ENCODE measurements around the gene APLP2.

APLP2 gene

DNA sequence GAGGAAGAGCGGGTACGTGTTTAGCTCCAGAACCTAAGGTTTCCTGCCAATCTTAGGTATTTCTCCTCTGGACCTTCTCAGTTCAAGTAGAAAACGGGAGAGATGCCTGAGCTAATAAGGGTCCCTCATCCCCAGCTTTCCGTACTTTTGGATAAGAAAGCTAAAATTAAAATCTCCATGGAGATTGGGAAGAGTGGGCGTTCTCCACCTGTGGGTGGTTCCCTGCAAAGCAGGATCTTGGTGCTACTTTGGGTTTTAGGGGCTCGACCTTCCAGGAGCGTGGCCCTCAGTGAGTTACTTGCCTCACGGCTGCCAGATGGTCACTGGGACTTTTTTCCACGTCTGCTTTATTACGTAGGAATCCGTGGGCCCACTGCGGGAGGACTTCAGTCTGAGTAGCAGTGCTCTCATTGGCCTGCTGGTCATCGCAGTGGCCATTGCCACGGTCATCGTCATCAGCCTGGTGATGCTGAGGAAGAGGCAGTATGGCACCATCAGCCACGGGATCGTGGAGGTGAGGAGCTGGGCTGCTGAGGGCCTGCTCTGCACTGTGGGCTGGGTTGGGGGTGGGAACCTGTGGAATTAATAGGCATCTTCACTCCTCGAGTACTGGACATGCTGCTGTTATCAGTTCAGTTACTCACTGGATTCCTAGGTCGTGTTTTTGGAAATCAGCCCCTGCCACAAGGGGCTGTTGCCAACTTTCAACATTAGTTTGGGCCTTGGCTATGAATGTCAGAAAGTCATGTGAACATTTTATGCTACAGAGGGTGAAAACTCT lies 72.1 kb downstream of the APLP2 start:
- no peaks in the 10 kb centered on the region for H3K4me1 ChIP-seq
- in situ Hi-C loops (cut with MboI; ENCODE audit: low sequenced_read_pairs), result no loop called here
- no peak for DNase-seq (ENCODE audit: low spot score in 2 of 2)
- no peaks in the 10 kb centered on the region for H3K27me3 ChIP-seq (ENCODE audit: low read depth)
- no peaks in the 10 kb centered on the region for H3K9me3 ChIP-seq
- H3K36me3 ChIP-seq (replicated peaks), result peaks cover 55% of the 10 kb centered on the region
- no peak overlapping the region for H3K4me3 ChIP-seq

DNA sequence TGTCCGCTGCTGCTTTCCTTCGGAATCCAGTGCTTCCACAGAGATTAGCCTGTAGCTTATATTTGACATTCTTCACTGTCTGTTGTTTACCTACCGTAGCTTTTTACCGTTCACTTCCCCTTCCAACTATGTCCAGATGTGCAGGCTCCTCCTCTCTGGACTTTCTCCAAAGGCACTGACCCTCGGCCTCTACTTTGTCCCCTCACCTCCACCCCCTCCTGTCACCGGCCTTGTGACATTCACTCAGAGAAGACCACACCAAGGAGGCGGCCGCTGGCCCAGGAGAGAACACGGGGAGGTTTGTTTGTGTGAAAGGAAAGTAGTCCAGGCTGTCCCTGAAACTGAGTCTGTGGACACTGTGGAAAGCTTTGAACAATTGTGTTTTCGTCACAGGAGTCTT lies 74.4 kb downstream of the APLP2 start:
- no peak overlapping the region for H3K4me3 ChIP-seq
- no peaks in the 10 kb centered on the region for H3K9me3 ChIP-seq
- H3K36me3 ChIP-seq (replicated peaks), result peaks cover 39% of the 10 kb centered on the region
- H3K4me1 ChIP-seq, result no peaks in the 10 kb centered on the region
- no peak for DNase-seq (ENCODE audit: low spot score in 2 of 2)
- in situ Hi-C loops (cut with MboI; ENCODE audit: low sequenced_read_pairs), result no loop called here
- no peaks in the 10 kb centered on the region for H3K27me3 ChIP-seq (ENCODE audit: low read depth)

DNA sequence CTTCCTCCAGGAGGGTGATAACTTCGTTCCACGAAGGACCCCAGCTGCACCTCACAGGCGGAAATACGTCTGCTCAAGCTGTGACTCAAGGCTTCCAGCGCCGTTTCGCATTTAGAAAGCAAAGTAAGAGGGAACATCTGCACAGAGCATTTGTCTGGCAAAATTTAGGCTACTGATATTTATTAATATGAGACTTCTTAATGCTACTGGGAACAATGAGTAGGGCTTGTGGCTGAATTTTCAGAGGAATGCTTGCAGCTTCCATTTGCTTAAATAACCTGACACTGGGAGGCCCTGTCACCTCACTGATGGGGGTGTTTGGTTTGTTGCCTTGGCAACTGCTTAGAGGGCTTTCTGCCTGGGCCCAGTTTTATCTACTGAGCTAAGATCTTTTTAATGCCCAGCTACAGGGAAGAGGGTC lies 75.2 kb downstream of the APLP2 start:
- H3K36me3 ChIP-seq (replicated peaks), result peaks cover 35% of the 10 kb centered on the region
- in situ Hi-C loops (cut with MboI; ENCODE audit: low sequenced_read_pairs), result no loop called here

DNA sequence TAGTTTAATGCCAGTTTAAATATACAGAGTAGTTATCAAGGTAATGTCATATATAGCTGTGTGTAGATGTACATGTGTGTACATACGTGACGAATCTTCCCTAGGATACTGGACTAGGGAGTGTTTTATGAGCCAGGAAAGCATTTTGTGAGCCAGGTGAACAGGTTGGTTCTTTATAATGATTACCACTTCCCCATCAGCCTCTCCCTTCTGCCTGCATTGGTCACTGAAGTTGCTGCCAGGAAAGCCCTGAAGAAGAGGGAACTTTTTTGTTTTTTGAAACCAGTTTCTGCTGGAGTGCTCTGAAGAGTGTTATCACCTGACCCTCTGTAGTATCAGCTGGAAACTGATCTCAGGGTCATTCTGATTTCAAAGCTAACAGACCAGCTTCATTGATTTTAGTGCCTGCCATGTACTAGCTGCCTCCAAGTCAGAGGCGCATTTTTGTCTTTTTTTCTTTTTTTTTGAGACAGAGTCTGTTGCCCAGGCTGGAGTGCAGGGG lies 75.7 kb downstream of the APLP2 start:
- in situ Hi-C loops (cut with MboI; ENCODE audit: low sequenced_read_pairs), result no loop called here
- no peak for DNase-seq (ENCODE audit: low spot score in 2 of 2)
- no peaks in the 10 kb centered on the region for H3K27me3 ChIP-seq (ENCODE audit: low read depth)
- peaks cover 35% of the 10 kb centered on the region for H3K36me3 ChIP-seq (replicated peaks)
- no peaks in the 10 kb centered on the region for H3K4me1 ChIP-seq
- H3K9me3 ChIP-seq, result no peaks in the 10 kb centered on the region
- no peak overlapping the region for H3K4me3 ChIP-seq

More for the DNA sequence above, 75.2 kb downstream of the APLP2 start:
- H3K4me1 ChIP-seq, result no peaks in the 10 kb centered on the region
- no peaks in the 10 kb centered on the region for H3K9me3 ChIP-seq
- H3K4me3 ChIP-seq, result no peak overlapping the region
- DNase-seq (ENCODE audit: low spot score in 2 of 2), result no peak
- no peaks in the 10 kb centered on the region for H3K27me3 ChIP-seq (ENCODE audit: low read depth)

DNA sequence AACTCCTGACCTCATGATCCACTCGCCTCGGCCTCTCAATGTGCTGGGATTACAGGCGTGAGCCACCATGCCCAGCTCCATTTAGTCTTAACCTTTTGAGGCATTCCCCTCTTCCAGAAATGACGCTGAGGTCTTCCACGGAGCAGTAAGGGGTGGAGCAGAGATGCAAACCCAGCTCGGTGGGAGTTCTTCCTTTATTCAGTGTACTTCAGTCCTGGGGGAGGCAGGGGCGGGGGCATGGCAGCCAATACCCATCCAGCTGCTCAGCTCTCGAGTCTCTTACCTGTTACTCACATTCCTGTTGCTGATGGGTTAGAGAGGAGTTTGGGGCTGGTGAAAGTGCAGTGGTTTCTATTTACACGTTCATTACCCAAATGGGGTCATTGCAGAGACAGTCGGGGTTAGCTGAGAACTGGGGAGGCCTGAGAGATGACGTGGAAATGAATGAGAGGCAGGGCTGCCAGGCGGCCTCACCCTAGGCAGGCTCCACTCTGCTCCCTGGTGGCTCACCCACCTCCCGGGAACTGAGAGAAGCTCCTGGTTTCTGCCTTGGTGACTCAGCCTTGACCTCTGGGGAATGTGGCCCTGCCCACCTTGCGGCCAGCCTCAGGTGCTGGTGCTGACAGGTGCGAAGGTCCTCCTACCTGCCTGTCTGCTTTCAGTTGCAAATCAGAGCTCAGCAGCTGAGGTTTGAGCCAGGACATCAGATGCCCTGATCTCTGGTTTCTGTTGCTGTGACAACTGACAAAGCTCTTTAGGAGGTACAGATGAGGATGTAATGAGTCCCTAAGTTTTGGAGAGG lies 76.5 kb downstream of the APLP2 start:
- in situ Hi-C loops (cut with MboI; ENCODE audit: low sequenced_read_pairs), result no loop called here
- H3K27me3 ChIP-seq (ENCODE audit: low read depth), result no peaks in the 10 kb centered on the region
- no peak overlapping the region for H3K4me3 ChIP-seq
- no peak for DNase-seq (ENCODE audit: low spot score in 2 of 2)
- peaks cover 35% of the 10 kb centered on the region for H3K36me3 ChIP-seq (replicated peaks)
- H3K4me1 ChIP-seq, result no peaks in the 10 kb centered on the region
- no peaks in the 10 kb centered on the region for H3K9me3 ChIP-seq

DNA sequence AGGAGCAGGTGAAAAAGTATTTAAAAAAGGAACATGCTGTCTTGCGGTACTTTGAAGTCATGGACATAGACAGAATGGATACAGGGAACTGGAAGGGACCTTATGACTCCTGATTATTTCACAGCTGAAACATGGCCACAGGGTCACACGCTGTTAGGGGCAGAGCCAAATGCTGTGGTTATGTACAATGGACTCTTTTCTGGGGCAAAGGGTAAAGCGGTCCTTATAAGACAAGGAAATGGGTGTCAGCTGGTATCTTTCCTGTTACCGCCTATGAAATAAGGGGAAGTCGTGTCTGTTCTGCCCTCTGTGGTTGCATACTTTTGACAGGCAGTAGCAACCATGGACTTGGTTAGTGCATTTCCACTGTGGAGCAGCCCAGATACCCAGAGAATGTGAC lies 77.1 kb downstream of the APLP2 start:
- H3K4me1 ChIP-seq, result no peaks in the 10 kb centered on the region
- H3K27me3 ChIP-seq (ENCODE audit: low read depth), result no peaks in the 10 kb centered on the region
- no peak overlapping the region for H3K4me3 ChIP-seq
- DNase-seq (ENCODE audit: low spot score in 2 of 2), result no peak
- H3K9me3 ChIP-seq, result no peaks in the 10 kb centered on the region
- peaks cover 31% of the 10 kb centered on the region for H3K36me3 ChIP-seq (replicated peaks)
- in situ Hi-C loops (cut with MboI; ENCODE audit: low sequenced_read_pairs), result no loop called here

DNA sequence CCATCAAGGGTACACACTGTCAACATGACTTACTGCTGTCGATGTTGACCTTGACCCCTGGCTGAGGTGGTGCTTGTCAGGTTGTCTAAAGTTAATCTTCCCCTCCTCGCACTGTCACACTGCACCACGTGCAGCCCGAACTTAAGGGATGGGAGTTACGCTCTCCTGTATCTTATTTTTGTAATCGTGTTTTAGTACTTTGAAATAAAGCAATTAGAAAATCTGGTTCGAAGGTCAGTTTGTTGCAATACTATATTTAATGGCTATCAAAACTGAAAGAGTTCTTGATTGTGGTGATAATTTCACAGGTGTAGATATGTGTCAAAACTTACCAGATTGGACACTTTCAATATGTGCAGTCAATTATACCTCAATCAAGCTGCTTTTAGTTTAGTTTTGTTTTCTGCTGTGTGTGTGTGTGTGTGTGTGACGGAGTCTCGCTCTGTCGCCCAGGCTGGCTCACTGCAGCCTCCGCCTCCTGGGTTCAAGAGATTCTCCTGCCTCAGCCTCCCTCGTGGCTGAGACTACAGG lies 79.2 kb downstream of the APLP2 start:
- no peak overlapping the region for H3K4me3 ChIP-seq
- no peaks in the 10 kb centered on the region for H3K27me3 ChIP-seq (ENCODE audit: low read depth)
- in situ Hi-C loops (cut with MboI; ENCODE audit: low sequenced_read_pairs), result no loop called here
- peaks cover 12% of the 10 kb centered on the region for H3K36me3 ChIP-seq (replicated peaks)
- no peak for DNase-seq (ENCODE audit: low spot score in 2 of 2)
- no peaks in the 10 kb centered on the region for H3K4me1 ChIP-seq
- H3K9me3 ChIP-seq, result no peaks in the 10 kb centered on the region

DNA sequence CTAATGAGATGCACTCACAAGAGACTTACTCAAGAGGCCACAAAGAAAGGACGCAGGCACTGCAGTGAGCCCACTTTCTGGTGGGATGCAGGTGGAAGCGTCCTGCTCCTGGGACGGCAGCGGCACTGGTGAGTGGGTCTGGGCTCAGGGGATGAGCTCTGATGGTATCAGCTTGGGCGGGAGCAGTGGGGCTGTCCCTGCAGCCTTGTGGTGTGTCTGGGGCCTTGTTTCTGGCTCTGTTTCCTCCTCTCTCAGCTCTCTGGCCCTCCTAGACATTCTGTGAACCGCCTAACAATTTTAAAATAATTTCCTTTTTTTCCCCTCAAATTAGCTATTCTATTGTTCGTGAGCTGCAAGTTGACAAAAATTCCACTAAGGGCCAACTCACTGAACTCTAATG lies 81.1 kb downstream of the APLP2 start:
- Histone ChIP-seq H3K4me1 (no peaks in the 10 kb centered on the region), H3K36me3 (replicated peaks) (no peaks in the 10 kb centered on the region), H3K4me3 (no peak overlapping the region), H3K9me3 (no peaks in the 10 kb centered on the region), H3K27me3 (ENCODE audit: low read depth) (no peaks in the 10 kb centered on the region)
- in situ Hi-C loops (cut with MboI; ENCODE audit: low sequenced_read_pairs), result no loop called here
- DNase-seq (ENCODE audit: low spot score in 2 of 2), result no peak

DNA sequence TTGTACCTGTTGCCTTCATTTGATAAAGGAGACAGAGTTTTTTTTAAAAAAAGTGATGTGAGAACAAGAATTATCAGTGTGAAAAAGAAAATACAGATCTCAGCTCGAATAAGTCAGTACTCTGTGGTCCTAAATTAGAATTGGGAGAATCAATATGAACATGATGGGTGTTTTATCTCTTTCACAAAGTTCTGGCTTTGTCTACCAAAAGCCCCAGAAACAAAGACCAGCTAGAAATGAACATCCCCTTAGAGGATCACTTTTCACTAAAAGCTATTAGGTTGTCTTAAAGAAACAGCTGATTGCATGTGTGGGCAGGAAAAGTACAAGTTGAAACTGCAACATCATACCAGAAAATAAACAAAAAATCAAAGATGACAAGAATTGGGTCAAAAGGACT lies 81.5 kb downstream of the APLP2 start:
- no peaks in the 10 kb centered on the region for H3K36me3 ChIP-seq (replicated peaks)
- H3K9me3 ChIP-seq, result no peaks in the 10 kb centered on the region
- DNase-seq (ENCODE audit: low spot score in 2 of 2), result no peak
- in situ Hi-C loops (cut with MboI; ENCODE audit: low sequenced_read_pairs), result no loop called here
- no peaks in the 10 kb centered on the region for H3K4me1 ChIP-seq
- no peak overlapping the region for H3K4me3 ChIP-seq
- H3K27me3 ChIP-seq (ENCODE audit: low read depth), result no peaks in the 10 kb centered on the region

DNA sequence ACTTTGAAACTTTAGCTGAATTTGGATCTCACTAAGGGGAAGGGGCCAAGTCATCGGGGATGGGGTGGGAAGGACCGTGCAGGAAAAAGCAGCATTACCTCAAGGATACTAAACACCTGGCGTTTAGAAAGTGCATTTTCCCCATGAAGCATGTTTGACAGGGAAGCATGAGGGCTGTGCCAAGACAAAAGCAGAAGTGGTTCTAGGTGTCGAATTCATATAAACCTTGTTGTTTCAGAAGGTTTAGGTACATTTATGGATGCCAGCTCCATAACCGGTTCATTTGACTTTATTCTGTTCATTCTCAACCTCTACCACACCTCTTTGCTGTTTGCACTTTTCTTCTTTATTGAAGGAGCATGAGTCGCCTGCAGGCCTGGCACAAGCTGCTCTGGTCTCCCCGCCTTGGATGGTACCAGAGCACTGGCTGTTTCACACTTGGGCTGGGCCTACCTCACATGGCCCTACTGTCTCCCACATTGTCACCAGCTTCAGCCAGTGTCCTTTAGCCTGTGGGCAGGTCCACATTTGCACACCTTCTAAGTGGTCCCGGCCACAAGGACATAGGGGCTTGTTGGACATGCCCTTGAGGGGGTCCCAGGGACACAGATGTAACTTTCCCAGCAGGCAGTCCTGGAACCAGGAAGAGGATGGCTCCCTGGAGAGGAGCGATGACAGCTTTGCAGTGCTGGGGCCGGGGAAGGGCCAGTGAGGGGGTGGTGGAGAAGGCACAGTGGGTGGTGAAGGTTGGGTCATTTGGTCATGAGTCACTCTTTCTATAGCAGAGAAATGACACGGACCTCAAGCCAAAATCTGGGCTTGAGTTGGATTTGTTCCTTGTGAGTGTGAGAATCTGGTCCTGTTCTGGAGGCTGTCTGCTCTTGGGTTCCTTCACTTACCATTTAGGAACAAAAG lies 86.7 kb downstream of the APLP2 start:
- no peak for DNase-seq (ENCODE audit: low spot score in 2 of 2)
- in situ Hi-C loops (cut with MboI; ENCODE audit: low sequenced_read_pairs), result no loop called here
- Histone ChIP-seq H3K4me1 (no peaks in the 10 kb centered on the region), H3K27me3 (ENCODE audit: low read depth) (no peaks in the 10 kb centered on the region), H3K9me3 (no peaks in the 10 kb centered on the region), H3K36me3 (replicated peaks) (no peaks in the 10 kb centered on the region), H3K4me3 (no peak overlapping the region)

DNA sequence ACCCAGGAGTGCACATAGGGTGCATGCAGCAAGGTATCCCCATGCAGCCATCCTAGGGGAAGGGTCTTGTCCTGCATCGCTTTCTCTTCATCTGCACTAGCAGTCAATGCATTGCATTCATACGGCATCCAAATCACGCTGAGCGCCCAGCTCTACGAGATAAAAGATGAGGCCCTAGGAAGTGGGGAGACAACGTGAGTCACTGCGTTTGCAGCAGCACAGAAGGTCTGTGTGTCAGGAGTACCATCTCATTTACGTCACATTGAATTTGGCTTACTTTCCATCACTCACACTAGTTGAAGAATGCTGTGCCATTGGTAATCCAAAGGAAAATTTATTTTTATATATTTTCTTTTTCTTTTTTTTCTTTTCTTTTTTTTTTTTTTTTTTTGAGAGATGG lies 87.4 kb downstream of the APLP2 start:
- Histone ChIP-seq H3K9me3 (no peaks in the 10 kb centered on the region), H3K27me3 (ENCODE audit: low read depth) (no peaks in the 10 kb centered on the region), H3K4me3 (no peak overlapping the region), H3K4me1 (no peaks in the 10 kb centered on the region), H3K36me3 (replicated peaks) (no peaks in the 10 kb centered on the region)
- in situ Hi-C loops (cut with MboI; ENCODE audit: low sequenced_read_pairs), result no loop called here
- no peak for DNase-seq (ENCODE audit: low spot score in 2 of 2)

DNA sequence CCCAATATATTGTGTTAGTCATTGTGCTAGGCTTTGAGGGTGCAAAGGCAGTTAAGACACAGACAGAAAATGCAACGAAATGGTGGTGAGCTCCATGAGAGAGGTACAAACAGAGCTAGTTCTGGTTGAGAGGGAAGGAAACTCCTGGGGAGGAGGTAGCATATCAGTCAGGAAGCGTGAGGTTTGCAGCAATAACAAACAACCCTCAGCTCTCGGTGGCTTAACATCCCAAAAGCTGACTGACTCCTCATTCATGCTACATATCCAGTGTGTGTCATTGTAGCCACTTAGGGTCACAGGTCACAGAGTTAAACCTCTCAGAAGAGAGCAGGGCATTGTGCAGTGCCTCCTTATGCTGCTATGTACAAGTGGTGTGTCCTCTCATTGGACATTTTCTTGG lies 88.1 kb downstream of the APLP2 start:
- DNase-seq (ENCODE audit: low spot score in 2 of 2), result no peak
- Histone ChIP-seq H3K9me3 (no peaks in the 10 kb centered on the region), H3K4me3 (no peak overlapping the region), H3K27me3 (ENCODE audit: low read depth) (no peaks in the 10 kb centered on the region), H3K4me1 (no peaks in the 10 kb centered on the region), H3K36me3 (replicated peaks) (no peaks in the 10 kb centered on the region)
- in situ Hi-C loops (cut with MboI; ENCODE audit: low sequenced_read_pairs), result no loop called here

DNA sequence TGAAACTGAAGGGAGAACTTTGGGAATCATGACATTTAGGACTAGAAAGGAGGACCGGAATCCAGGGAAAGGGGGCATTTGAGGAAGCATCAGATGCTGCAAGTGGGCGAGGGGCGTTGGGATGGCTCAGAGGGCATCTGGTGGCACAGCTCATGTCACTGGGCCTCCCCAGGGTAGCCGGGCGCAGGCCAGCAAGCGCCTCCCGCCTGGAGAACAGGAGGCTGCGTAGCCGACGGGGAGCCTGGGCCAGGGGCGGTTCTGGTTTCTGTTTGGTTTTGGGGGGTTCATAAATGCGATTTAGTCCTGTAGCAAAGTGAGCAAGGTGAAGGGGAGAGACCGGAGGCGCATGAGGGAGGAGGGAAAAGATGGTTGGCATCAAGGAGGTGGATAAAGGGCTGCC lies 89.4 kb downstream of the APLP2 start:
- H3K36me3 ChIP-seq (replicated peaks), result no peaks in the 10 kb centered on the region
- no peaks in the 10 kb centered on the region for H3K27me3 ChIP-seq (ENCODE audit: low read depth)
- in situ Hi-C loops (cut with MboI; ENCODE audit: low sequenced_read_pairs), result no loop called here
- H3K4me1 ChIP-seq, result no peaks in the 10 kb centered on the region
- no peak overlapping the region for H3K4me3 ChIP-seq
- DNase-seq (ENCODE audit: low spot score in 2 of 2), result no peak
- H3K9me3 ChIP-seq, result no peaks in the 10 kb centered on the region
